NCI-H1436 (cell line): ENCODE measurements around the gene SIT1.

Experiments
- DNase-seq: peaks from one replicate; lab custom pipeline; 2025; lab: John Stamatoyannopoulos, UW

SIT1 gene

DNA sequence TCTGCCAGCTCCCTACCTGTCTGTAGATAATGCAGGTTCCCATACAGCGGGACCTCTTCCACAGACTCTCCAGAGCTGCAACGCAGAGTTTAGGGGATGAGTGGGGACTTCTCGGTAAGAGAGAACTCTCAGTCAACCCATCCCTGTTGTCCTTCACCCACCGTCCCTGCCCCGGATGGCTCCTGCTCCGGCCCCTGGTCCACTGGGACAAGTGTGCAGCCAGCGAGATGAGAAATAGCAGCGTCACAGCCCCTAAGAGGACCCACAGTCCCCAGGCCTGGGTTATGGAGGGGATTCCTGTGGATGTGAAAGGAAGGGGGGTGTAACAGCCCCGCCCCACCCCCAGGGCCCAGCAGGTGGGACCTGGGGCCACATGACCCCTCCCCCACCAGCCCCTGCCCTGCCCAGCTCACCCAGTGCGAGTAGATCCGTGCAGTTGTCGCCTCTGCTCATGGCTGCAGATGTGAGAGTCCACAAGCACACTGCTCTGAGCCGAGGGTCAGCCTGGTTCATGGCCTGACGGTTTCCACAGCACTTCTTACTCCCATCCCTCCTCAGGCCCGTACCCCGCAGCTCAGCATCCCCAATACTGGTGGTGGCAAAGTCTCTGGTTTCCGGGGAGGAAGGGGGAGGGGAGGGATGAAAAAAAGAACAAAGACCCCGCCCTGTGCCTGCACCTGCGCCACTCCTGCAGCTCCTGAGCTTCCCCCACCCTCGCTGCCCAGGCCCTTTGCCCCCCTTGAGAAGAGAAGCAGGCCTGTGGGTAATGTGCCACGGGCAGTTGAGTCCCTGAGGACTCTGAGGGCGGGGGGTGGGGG, at the start of gene SIT1:
Gene SIT1, minus strand, starts transcription at position 591 of the 818 bp plus-strand sequence. Its CDS starts 78 bp downstream, at position 513.
- DNase-seq: peak; percentile 50

DNA sequence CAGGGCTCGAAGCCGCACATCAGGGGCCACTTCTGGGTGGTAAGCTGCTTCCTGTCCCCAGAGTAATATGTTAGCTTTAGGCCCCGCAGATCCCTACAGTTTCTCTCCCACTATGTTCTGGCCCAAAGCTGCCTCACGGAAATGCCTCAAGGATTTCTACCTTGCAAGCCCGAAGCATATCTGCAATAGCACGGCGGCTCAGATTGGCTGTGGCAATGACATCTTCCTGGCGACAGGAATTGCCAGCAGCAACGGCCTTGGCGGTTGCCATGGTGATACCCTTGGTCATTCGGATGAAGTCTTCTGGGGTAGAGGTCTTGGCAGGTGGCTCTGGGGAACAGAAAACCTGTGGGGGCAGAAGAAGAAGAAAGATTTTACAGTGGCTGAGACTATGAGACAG, 49.3 kb upstream of the SIT1 start:
- DNase-seq: no peak

DNA sequence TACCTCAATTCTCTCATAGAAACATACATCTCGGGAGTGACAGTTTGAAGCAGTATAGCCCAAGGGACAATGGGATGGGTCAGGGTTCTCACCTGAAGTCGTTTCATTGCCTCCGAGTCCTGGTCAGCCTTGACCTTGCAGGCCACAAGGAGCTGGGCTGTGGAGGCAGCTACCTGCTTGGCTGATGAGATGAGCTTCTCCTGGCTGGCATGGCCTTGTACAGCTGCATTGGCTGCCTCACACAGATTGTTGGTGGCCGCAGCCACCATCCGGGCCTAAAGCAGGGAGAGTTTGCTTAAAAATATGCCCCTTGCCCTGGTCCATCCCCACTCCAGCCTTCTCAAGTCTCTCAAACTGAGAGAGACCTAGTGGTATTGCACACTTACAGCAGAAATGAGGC, 47.5 kb upstream of the SIT1 start:
- DNase-seq: no peak

GRCh38 chr9:35697486-35697885, 46.8 kb upstream of the SIT1 start:
- DNase-seq: no peak

GRCh38 chr9:35696520-35697215, 45.9 kb upstream of the SIT1 start:
- peak; percentile 29 for DNase-seq

DNA sequence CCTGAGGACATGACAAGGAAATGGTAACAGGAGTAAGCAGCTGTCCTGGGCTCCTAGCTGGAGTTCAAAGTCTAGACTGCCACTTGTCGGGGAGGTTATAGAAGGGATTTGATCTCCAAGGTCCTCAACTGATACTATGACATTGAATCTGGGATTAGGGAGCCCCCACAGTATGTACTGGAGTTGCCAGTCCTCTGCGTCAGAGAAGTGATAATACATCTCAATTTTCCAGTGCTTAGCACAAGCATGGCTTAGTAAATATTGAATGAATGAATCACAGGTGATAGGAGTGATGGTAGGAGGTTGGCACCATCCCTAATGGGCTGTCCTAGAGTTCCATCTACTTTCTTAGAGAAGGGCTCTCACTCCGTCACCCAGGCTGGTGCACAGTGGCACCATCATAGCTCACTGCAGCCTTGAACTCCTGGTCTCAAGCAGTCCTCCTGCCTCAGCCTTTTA, 45.2 kb upstream of the SIT1 start:
- no peak for DNase-seq

- DNase-seq: no peak
Measured at GRCh38 chr9:35691757-35692301, 41.1 kb upstream of the SIT1 start.

- no peak for DNase-seq
Measured at GRCh38 chr9:35691334-35691650, 40.6 kb upstream of the SIT1 start.

- no peak for DNase-seq
Measured at GRCh38 chr9:35690614-35691333, 40.0 kb upstream of the SIT1 start.

GRCh38 chr9:35690294-35690613, 39.5 kb upstream of the SIT1 start:
- no peak for DNase-seq

DNA sequence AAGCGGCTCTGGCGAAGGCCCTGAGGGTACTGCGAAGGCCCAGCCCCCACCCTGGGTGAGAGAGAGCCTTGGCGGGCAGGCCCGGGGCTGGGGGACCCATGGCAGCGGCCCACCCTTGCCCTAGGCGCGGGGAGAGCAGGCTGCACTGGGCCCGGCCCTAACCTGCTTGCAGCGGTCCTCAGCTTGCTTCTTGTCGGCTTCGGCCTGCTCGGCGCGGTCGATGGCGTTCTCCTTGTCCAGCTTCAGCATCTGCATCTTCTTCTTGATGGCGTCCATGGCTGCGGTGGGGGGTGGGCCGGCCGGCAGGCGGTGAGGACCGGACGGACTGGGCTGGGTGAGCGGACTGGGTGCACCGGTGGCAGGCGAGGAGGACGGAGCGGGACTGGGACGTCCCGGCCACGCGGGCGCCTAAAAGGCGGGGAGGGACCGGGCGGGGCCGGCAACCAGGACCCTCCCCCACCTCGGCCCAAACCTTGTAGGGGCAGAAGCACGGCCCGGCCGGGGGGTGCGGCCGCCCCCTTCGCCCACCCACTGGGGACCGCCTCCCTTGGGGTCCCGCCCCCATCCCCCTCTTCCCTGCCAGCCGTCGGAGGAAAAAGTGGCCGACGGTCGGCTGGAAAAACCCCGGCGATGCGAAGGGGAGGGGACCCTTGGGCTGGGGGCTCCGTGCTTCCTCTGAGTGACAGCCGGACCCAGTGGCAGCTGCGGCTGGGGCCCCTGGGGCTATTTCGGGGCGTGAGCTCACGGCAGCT, 39.0 kb upstream of the SIT1 start, which contains the start of gene TPM2:
Gene TPM2, minus strand, starts transcription at position 384 of the 752 bp plus-strand sequence. Its CDS starts 108 bp downstream, at position 276.
- no peak for DNase-seq

GRCh38 chr9:35688558-35689541, 38.1 kb upstream of the SIT1 start:
- no peak for DNase-seq

GRCh38 chr9:35687972-35688557, 37.3 kb upstream of the SIT1 start:
- DNase-seq: no peak

DNA sequence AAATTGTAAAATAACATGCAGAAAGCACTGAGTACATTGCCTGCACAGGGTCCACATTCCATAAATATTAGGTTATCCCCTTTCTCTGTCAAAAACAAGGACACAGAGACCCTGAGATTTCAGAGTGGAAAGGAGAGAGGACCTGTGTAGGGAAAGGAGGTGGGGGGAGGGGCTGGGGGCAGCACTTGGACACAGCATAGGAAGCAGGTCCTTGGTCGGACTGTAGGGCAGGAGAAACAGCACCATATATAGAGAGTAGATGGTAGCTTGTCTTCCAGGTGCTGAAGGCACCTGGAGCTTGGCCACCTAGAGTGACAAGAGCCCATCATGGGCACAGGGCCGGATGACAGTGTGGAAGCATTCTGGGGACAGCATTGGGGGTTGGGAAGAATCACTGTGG, 36.6 kb upstream of the SIT1 start:
- DNase-seq: no peak

GRCh38 chr9:35686222-35687203, 35.8 kb upstream of the SIT1 start:
- DNase-seq: no peak

DNA sequence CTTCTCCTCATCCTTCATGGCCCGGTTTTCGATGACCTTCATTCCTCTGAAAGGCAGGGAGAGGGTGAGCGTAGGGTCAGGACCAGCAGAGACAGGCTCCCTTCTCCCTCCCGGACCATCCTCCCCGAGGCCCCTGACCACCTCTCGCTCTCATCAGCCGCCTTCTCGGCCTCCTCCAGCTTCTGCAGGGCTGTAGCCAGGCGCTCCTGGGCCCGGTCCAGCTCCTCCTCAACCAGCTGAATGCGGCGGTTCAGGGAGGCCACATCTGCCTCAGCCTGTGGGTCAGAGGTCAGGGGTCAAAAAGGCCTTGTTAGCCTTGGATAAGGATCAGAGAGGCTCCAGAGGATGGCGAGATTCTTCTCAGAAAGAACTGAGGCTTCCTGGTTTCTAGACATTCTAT, 34.8 kb upstream of the SIT1 start:
- no peak for DNase-seq

DNA sequence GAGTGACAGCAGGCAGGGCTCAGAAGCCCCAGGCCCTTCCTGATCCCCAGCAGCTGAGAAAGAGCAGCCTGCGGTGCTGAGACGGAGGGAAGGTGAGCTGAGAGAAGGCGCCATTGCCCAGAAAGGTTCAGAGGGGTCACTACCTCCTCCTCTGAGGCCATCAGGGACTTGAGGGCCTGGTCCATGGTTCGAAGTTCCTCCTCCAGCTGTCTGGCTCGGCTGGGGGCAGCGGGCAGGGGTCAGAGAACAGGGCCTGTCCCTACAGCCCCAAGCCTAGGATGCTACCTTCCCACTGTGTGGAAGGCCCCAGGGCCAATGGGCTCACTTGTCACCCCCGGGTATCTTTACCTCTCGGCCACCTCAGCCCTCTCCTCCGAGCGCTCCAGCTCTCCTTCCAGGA, 34.2 kb upstream of the SIT1 start:
- no peak for DNase-seq

DNA sequence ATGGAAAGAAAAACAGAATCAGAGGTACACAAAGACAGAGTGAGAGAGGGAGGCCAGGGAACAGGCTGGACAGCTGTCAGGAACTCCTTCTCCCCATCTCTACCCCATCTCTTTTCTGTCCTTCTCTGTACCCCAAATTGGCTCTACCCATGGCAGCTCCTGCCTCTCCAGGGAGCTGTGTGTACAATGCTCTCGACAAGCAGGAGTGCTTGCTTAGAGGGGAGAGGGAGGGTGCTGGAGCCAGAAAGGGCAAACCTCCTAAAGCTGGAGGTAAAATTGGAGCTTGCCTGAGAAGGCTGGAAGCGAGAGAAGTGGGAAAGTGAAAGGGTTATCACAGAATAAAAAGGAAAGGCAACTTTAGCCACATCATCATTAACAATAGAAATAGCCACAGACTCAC, 32.6 kb upstream of the SIT1 start:
- DNase-seq: no peak
